Calu3 (cell line): ENCODE results near the gene OSBPL3. TPM values are rescaled to one million over a fixed set of nuclear protein-coding genes. Genes with fewer than 3 reads are reported as not detected.

ENCODE experiments used
- BruUV-seq: library from RNA; stranded (reverse); fragments of 400-500 nt; replicated peaks from 2 replicates; lab custom pipeline; 2021; lab: Mats Ljungman, UMichigan
- CTCF ChIA-PET: fragments of 300-600 bp; sonication (Branson Sonifier 250); formaldehyde crosslinking; loops from one replicate; lab custom pipeline; 2022; ENCODE audit warnings: antibody characterized with exemption; lab: Charles Lee
- DNase-seq: peaks from one replicate; pipeline ENCODE4 v3.0.0; 2022
- H3K27ac Mint-ChIP-seq: one replicate; pipeline ENCODE4 v1.8.0; 2022; ENCODE audit warnings: mixed read lengths; ENCODE audit not compliant: unreplicated experiment
- H3K27me3 Mint-ChIP-seq: one replicate; pipeline ENCODE4 v1.8.0; 2022; ENCODE audit warnings: mixed read lengths; ENCODE audit not compliant: unreplicated experiment
- H3K36me3 Mint-ChIP-seq: one replicate; pipeline ENCODE4 v1.8.0; 2022; ENCODE audit warnings: mild to moderate bottlenecking, moderate library complexity, mixed read lengths; ENCODE audit not compliant: insufficient read depth, unreplicated experiment
- H3K4me1 Mint-ChIP-seq: one replicate; pipeline ENCODE4 v1.8.0; 2022; ENCODE audit warnings: mild to moderate bottlenecking, low read depth, mixed read lengths; ENCODE audit not compliant: unreplicated experiment
- H3K4me3 Mint-ChIP-seq: one replicate; pipeline ENCODE4 v1.8.0; 2022; ENCODE audit warnings: mild to moderate bottlenecking, low read depth, moderate library complexity, mixed read lengths; ENCODE audit not compliant: unreplicated experiment
- H3K9me3 Mint-ChIP-seq: one replicate; pipeline ENCODE4 v1.8.0; 2022; ENCODE audit warnings: low read depth, mixed read lengths; ENCODE audit not compliant: unreplicated experiment
- CTCF ChIP-seq: fragments of 200-600 bp; IDR thresholded peaks from one replicate; pipeline ENCODE4 v1.8.0; 2022; ENCODE audit warnings: antibody characterized with exemption; ENCODE audit not compliant: unreplicated experiment
- intact Hi-C: fragments of 100-400 bp; cut with micrococcal nuclease; formaldehyde crosslinking; loops from one replicate; pipeline ENCODE4 v1.10.0; 2022; ENCODE audit not compliant: unreplicated experiment
- total RNA-seq: library from RNA; stranded (reverse); gene quantifications from 2 replicates; pipeline ENCODE4 v1.2.3, GENCODE V29; 2022

OSBPL3 gene
- total RNA-seq, 1 experiment from 2014 or later: 136 TPM

GRCh38 chr7:24962418-24962962 lies 17.5 kb downstream of the OSBPL3 start:
- Mint-ChIP-seq H3K36me3 (peaks cover 25% of the 10 kb centered on the region), H3K9me3 (no peaks in the 10 kb centered on the region), H3K27me3 (no peaks in the 10 kb centered on the region), H3K4me1 (peaks cover 88% of the 10 kb centered on the region), H3K27ac (peak overlapping the region; percentile 24), H3K4me3 (no peak overlapping the region)
- CTCF ChIA-PET: interaction anchor here (0.6 to 1.0 kb wide), 3 partner anchors 9 to 47 kb away, joined by 3 to 4 read pairs (median 3); no protein-coding TSS in a partner anchor
- no peak for TF ChIP-seq CTCF
- intact Hi-C loops: no loop called here
- DNase-seq: no peak
- no TSS peak for BruUV-seq

- BruUV-seq: no TSS peak
- Mint-ChIP-seq H3K27ac (no peak overlapping the region), H3K9me3 (peaks cover 2% of the 10 kb centered on the region), H3K36me3 (peaks cover 15% of the 10 kb centered on the region), H3K4me1 (peaks cover 91% of the 10 kb centered on the region), H3K4me3 (no peak overlapping the region), H3K27me3 (no peaks in the 10 kb centered on the region)
- intact Hi-C loops: no loop called here
- DNase-seq: no peak
- CTCF ChIA-PET: interaction anchor here (1.0 kb wide), 1 partner anchor 20 kb away, joined by 3 read pairs; the partner anchor contains the start of gene OSBPL3
- TF ChIP-seq CTCF: no peak
Measured at GRCh38 chr7:24959735-24960485, 20.1 kb downstream of the OSBPL3 start.

GRCh38 chr7:24958399-24958798 lies 21.6 kb downstream of the OSBPL3 start:
- peaks cover 89% of the 10 kb centered on the region for H3K4me1 Mint-ChIP-seq
- CTCF ChIA-PET: no interaction called here
- H3K4me3 Mint-ChIP-seq: no peak overlapping the region
- BruUV-seq: no TSS peak
- peaks cover 13% of the 10 kb centered on the region for H3K36me3 Mint-ChIP-seq
- no peak overlapping the region for H3K27ac Mint-ChIP-seq
- peaks cover 2% of the 10 kb centered on the region for H3K9me3 Mint-ChIP-seq
- DNase-seq: no peak
- intact Hi-C loops: no loop called here
- H3K27me3 Mint-ChIP-seq: no peaks in the 10 kb centered on the region
- no peak for TF ChIP-seq CTCF

GRCh38 chr7:24956021-24956420 lies 24.0 kb downstream of the OSBPL3 start:
- Mint-ChIP-seq H3K27ac (no peak overlapping the region), H3K4me1 (peaks cover 82% of the 10 kb centered on the region), H3K27me3 (no peaks in the 10 kb centered on the region), H3K4me3 (no peak overlapping the region), H3K9me3 (peaks cover 2% of the 10 kb centered on the region), H3K36me3 (peaks cover 10% of the 10 kb centered on the region)
- intact Hi-C loops: no loop called here
- CTCF ChIA-PET: interaction anchor here (1.4 kb wide), 1 partner anchor 23 kb away, joined by 3 read pairs; no protein-coding TSS in a partner anchor
- no peak for TF ChIP-seq CTCF
- DNase-seq: no peak
- BruUV-seq: no TSS peak
